Vagina (tissue), 2 donors: ENCODE results near the gene GLP1R.

Experiments
- CTCF ChIP-seq, 3 experiments: fragments of 450-650 bp in 2 of 3; fragments of 200-600 bp in 1 of 3; sonication (generic) in 1 of 3; IDR thresholded peaks; one replicate each; pipeline ENCODE4 v1.5.1; 2017 to 2019; ENCODE audit warnings: antibody characterized with exemption in 3 of 3, mild to moderate bottlenecking in 2 of 3, moderate library complexity in 2 of 3
- POLR2A ChIP-seq, 2 donors: fragments of 450-650 bp; IDR thresholded peaks; one replicate each; pipeline ENCODE4 v1.6.1; 2017; ENCODE audit warnings: antibody characterized with exemption in 2 of 2, mild to moderate bottlenecking in 2 of 2, moderate library complexity in 2 of 2

GRCh38 chr6:39111280-39111679 is 62.7 kb downstream of the GLP1R start:
- TF ChIP-seq CTCF (IDR thresholded peaks at IDR 0.05) (no peak), POLR2A (IDR thresholded peaks at IDR 0.05) (no peak)
